Measurements from ENCODE around the gene MED13L.

DNA sequence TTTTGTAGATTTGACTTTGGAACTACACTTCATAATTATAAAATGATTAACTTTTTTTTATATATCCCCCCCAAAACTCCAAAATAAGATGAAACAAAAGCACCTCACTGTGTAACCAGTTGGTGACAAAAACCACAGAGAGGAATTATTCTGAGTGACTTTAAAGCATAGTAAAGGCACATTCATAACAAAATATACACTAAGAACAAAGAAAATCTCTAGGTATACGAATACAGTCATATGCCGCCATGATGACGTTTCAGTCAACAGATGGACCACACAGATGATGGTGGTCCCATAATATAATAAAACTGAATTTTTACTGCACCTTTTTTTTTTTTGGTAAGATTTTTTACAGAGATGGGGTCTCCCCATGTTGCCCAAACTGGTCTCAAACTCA lies 70.7 kb downstream of the MED13L start:
- TF ChIP-seq FOXA1 (IDR thresholded peaks at IDR 0.05), result no peak
- TF ChIP-seq SP1 (IDR thresholded peaks at IDR 0.05), result no peak
- TF ChIP-seq HDGF (IDR thresholded peaks at IDR 0.05; ENCODE audit: borderline replicate concordance), result no peak
- no peak for TF ChIP-seq CTBP1 (IDR thresholded peaks at IDR 0.05; ENCODE audit: borderline replicate concordance)
- no peak for TF ChIP-seq TARDBP (IDR thresholded peaks at IDR 0.05)
- no peak for TF ChIP-seq BHLHE40 (IDR thresholded peaks at IDR 0.05; ENCODE audit: borderline replicate concordance)
- TF ChIP-seq FOXM1 (IDR thresholded peaks at IDR 0.05; ENCODE audit: borderline replicate concordance), result no peak
- no peak for TF ChIP-seq LEF1 (IDR thresholded peaks at IDR 0.05; ENCODE audit: borderline replicate concordance)

Data from HEK293T (cell line).